H9 (cell line): ENCODE measurements around the gene PREP. TPM values are rescaled to one million over a fixed set of nuclear protein-coding genes. Genes with fewer than 3 reads are reported as not detected.

ENCODE experiments used
- DNase-seq: peaks from one replicate; pipeline ENCODE4 v3.0.0-alpha.2; 2017
- H2AFZ ChIP-seq: one replicate; pipeline ENCODE4 v1.6.1; 2013; ENCODE audit warnings: mild to moderate bottlenecking, low read length, control low read depth, moderate library complexity
- H2AK5ac ChIP-seq: 2 replicates; pipeline ENCODE4 v1.6.1; 2013; ENCODE audit warnings: low read length, control low read depth, mixed read lengths; ENCODE audit not compliant: insufficient read length
- H2BK120ac ChIP-seq: one replicate; pipeline ENCODE4 v1.6.1; 2013; ENCODE audit warnings: low read depth, mild to moderate bottlenecking, low read length, control low read depth, inconsistent platforms; ENCODE audit not compliant: poor library complexity, severe bottlenecking
- H2BK12ac ChIP-seq: 2 replicates; pipeline ENCODE4 v1.6.1; 2013; ENCODE audit warnings: low read length, control low read depth, mixed read lengths, low read depth; ENCODE audit not compliant: insufficient read length
- H2BK15ac ChIP-seq: 2 replicates; pipeline ENCODE4 v1.6.1; 2013; ENCODE audit warnings: low read depth, low read length, control low read depth
- H2BK20ac ChIP-seq: one replicate; pipeline ENCODE4 v1.6.1; 2013; ENCODE audit warnings: low read depth, mild to moderate bottlenecking, low read length, control low read depth, inconsistent platforms; ENCODE audit not compliant: poor library complexity, severe bottlenecking
- H2BK5ac ChIP-seq: 2 replicates; pipeline ENCODE4 v1.6.1; 2013; ENCODE audit warnings: low read length, control low read depth, mixed read lengths; ENCODE audit not compliant: insufficient read length
- H3K14ac ChIP-seq: 2 replicates; pipeline ENCODE4 v1.6.1; 2013; ENCODE audit warnings: low read length, control low read depth; ENCODE audit not compliant: insufficient read depth
- H3K18ac ChIP-seq: 2 replicates; pipeline ENCODE4 v1.6.1; 2013; ENCODE audit warnings: low read depth, mild to moderate bottlenecking, mixed read lengths, low read length, control low read depth; ENCODE audit not compliant: insufficient read length
- H3K23ac ChIP-seq: 2 replicates; pipeline ENCODE4 v1.6.1; 2013; ENCODE audit warnings: low read length, control low read depth, mixed read lengths, low read depth; ENCODE audit not compliant: insufficient read length
- H3K23me2 ChIP-seq: 2 replicates; pipeline ENCODE4 v1.6.1; 2013; ENCODE audit warnings: low read depth, mild to moderate bottlenecking, mixed read lengths, low read length, control low read depth; ENCODE audit not compliant: insufficient read length, poor library complexity, severe bottlenecking
- H3K27ac ChIP-seq: 2 replicates; pipeline ENCODE4 v1.5.1; 2013; ENCODE audit warnings: low read length, control low read depth, mixed read lengths, low read depth; ENCODE audit not compliant: insufficient read length
- H3K27me3 ChIP-seq: 2 replicates; pipeline ENCODE4 v1.6.1; 2013; ENCODE audit warnings: low read length, control low read depth, inconsistent platforms; ENCODE audit not compliant: insufficient read depth
- H3K4ac ChIP-seq: 2 replicates; pipeline ENCODE4 v1.6.1; 2013; ENCODE audit warnings: low read depth, mild to moderate bottlenecking, control low read depth, inconsistent platforms, low read length, moderate library complexity
- H3K4me1 ChIP-seq: 2 replicates; pipeline ENCODE4 v1.6.1; 2013; ENCODE audit warnings: low read length, control low read depth, inconsistent platforms; ENCODE audit not compliant: insufficient read depth
- H3K4me2 ChIP-seq: 2 replicates; pipeline ENCODE4 v1.6.1; 2013; ENCODE audit warnings: low read length, control low read depth, mixed read lengths; ENCODE audit not compliant: insufficient read length, insufficient read depth
- H3K56ac ChIP-seq: 2 replicates; pipeline ENCODE4 v1.6.1; 2013; ENCODE audit warnings: low read depth, mild to moderate bottlenecking, mixed read lengths, low read length, control low read depth; ENCODE audit not compliant: insufficient read length
- H3K79me1 ChIP-seq: 2 replicates; pipeline ENCODE4 v1.6.1; 2013; ENCODE audit warnings: low read depth, mild to moderate bottlenecking, moderate library complexity, low read length, control low read depth, inconsistent platforms; ENCODE audit not compliant: insufficient read depth, poor library complexity, severe bottlenecking
- H3K79me2 ChIP-seq: 2 replicates; pipeline ENCODE4 v1.6.1; 2013; ENCODE audit warnings: low read length, control low read depth, inconsistent platforms; ENCODE audit not compliant: insufficient read depth
- H3K9ac ChIP-seq: 2 replicates; pipeline ENCODE4 v1.6.1; 2013; ENCODE audit warnings: low read length, control low read depth, mixed read lengths; ENCODE audit not compliant: insufficient read length; ENCODE audit errors: extremely low read depth
- H3K9me3 ChIP-seq: one replicate; pipeline ENCODE4 v1.6.1; 2013; ENCODE audit warnings: low read depth, low read length, inconsistent platforms; ENCODE audit not compliant: control insufficient read depth
- H3T11ph ChIP-seq: one replicate; pipeline ENCODE4 v1.6.1; 2013; ENCODE audit warnings: mild to moderate bottlenecking, low read length, control low read depth, inconsistent platforms
- H4K20me1 ChIP-seq: one replicate; pipeline ENCODE4 v1.6.1; 2013; ENCODE audit not compliant: control insufficient read depth, insufficient read length, insufficient read depth
- H4K5ac ChIP-seq: 2 replicates; pipeline ENCODE4 v1.6.1; 2013; ENCODE audit warnings: low read depth, mild to moderate bottlenecking, mixed read lengths, low read length, control low read depth; ENCODE audit not compliant: insufficient read length
- H4K8ac ChIP-seq: replicated peaks from 2 replicates; pipeline ENCODE4 v1.6.1; 2013; ENCODE audit warnings: low read length, control low read depth, mixed read lengths, low read depth; ENCODE audit not compliant: insufficient read length
- H4K91ac ChIP-seq: 2 replicates; pipeline ENCODE4 v1.6.1; 2013; ENCODE audit warnings: low read depth, mild to moderate bottlenecking, moderate library complexity, mixed read lengths, low read length, control low read depth; ENCODE audit not compliant: insufficient read length
- H3K27ac Mint-ChIP-seq, 3 experiments: 2 replicates in 2 of 3; 3 replicates in 1 of 3; pipeline ENCODE4 v1.8.0; 2020 to 2021; ENCODE audit warnings: mixed read lengths in 3 of 3, mild to moderate bottlenecking in 1 of 3, moderate library complexity in 1 of 3
- H3K27me3 Mint-ChIP-seq: 2 replicates; pipeline ENCODE4 v1.8.0; 2021; ENCODE audit warnings: low read depth, mild to moderate bottlenecking, moderate library complexity, mixed read lengths
- H3K36me3 Mint-ChIP-seq, 3 experiments: 2 replicates in 2 of 3; 3 replicates in 1 of 3; pipeline ENCODE4 v1.8.0; 2020 to 2021; ENCODE audit warnings: low read depth in 3 of 3, mixed read lengths in 3 of 3; ENCODE audit not compliant: insufficient read depth in 1 of 3
- H3K4me1 Mint-ChIP-seq, 2 experiments: 2 replicates each; pipeline ENCODE4 v1.8.0; 2020; ENCODE audit warnings: mixed read lengths in 2 of 2
- H3K4me3 Mint-ChIP-seq, 2 experiments: 2 replicates in 1 of 2; 3 replicates in 1 of 2; pipeline ENCODE4 v1.8.0; 2020 to 2021; ENCODE audit warnings: mild to moderate bottlenecking in 2 of 2, mixed read lengths in 2 of 2, moderate library complexity in 1 of 2
- H3K9me3 Mint-ChIP-seq, 2 experiments: 2 replicates in 1 of 2; 3 replicates in 1 of 2; pipeline ENCODE4 v1.8.0; 2020; ENCODE audit warnings: mild to moderate bottlenecking in 2 of 2, mixed read lengths in 2 of 2, moderate library complexity in 1 of 2
- WGBS: extraction: QIAGEN DNeasy Blood & Tissue Kit; methylation state at CpG from one replicate; pipeline ENCODE4 v1.1.7; 2013; ENCODE audit warnings: missing lambda C conversion rate, low lambda C conversion rate, mixed read lengths; ENCODE audit not compliant: insufficient read length; ENCODE audit errors: extremely low coverage; 5-methylcytosine and 5-hydroxymethylcytosine counted together
- total RNA-seq: library from RNA; stranded (reverse); gene quantifications from 2 replicates; pipeline ENCODE4 v1.2.1, GENCODE V29; 2021
- TF ChIP-seq, protein P1 (sequence below): fragments of 200-600 bp; sonication (generic); conservative IDR thresholded peaks from 3 replicates; pipeline ENCODE4 v1.8.0; 2021; ENCODE audit warnings: antibody characterized with exemption, mild to moderate bottlenecking

The PREP gene
- total RNA-seq, 1 experiment from 2014 or later: 54.0 TPM

GRCh38 chr6:105384004-105384403 lies 18.9 kb downstream of the PREP start:
- H3K4ac ChIP-seq: no peak overlapping the region
- no peaks in the 10 kb centered on the region for H4K20me1 ChIP-seq
- no peak overlapping the region for H3K4me2 ChIP-seq
- no peaks in the 10 kb centered on the region for H3K79me2 ChIP-seq
- no peak overlapping the region for H4K91ac ChIP-seq
- no peak overlapping the region for H2AK5ac ChIP-seq
- H4K8ac ChIP-seq: no peak overlapping the region
- no peaks in the 10 kb centered on the region for H3K79me1 ChIP-seq
- H3T11ph ChIP-seq: no peak overlapping the region
- H2BK15ac ChIP-seq: no peak overlapping the region
- H4K5ac ChIP-seq: no peak overlapping the region
- 0 out of 2 replicates have a peak, but pooled peaks cover 3% of the 10 kb centered on the region for H3K4me1 ChIP-seq
- H3K23ac ChIP-seq: no peak overlapping the region
- Mint-ChIP-seq H3K9me3 (no peaks in the 10 kb centered on the region), H3K36me3 (peaks cover 0 to 8% (median 6%) of the 10 kb centered on the region in 3 experiments; a peak in 5 of 7 replicates), H3K27ac (no peak overlapping the region), H3K4me1 (peaks cover 12 to 14% of the 10 kb centered on the region in 2 experiments; a peak in 3 of 4 replicates), H3K27me3 (no peaks in the 10 kb centered on the region), H3K4me3 (no peak overlapping the region)
- H2AFZ ChIP-seq: no peak overlapping the region
- no peak for DNase-seq
- H2BK5ac ChIP-seq: no peak overlapping the region
- no CpG with 5 or more reads among the region's 6 CpGs for WGBS
- no peak overlapping the region for H3K14ac ChIP-seq
- no peak overlapping the region for H2BK20ac ChIP-seq
- H3K18ac ChIP-seq: no peak overlapping the region
- H3K56ac ChIP-seq: no peak overlapping the region
- no peak overlapping the region for H2BK12ac ChIP-seq
- H3K9ac ChIP-seq: no peak overlapping the region
- H3K23me2 ChIP-seq: no peaks in the 10 kb centered on the region
- H3K27me3 ChIP-seq: no peaks in the 10 kb centered on the region
- TF ChIP-seq, protein P1, sequence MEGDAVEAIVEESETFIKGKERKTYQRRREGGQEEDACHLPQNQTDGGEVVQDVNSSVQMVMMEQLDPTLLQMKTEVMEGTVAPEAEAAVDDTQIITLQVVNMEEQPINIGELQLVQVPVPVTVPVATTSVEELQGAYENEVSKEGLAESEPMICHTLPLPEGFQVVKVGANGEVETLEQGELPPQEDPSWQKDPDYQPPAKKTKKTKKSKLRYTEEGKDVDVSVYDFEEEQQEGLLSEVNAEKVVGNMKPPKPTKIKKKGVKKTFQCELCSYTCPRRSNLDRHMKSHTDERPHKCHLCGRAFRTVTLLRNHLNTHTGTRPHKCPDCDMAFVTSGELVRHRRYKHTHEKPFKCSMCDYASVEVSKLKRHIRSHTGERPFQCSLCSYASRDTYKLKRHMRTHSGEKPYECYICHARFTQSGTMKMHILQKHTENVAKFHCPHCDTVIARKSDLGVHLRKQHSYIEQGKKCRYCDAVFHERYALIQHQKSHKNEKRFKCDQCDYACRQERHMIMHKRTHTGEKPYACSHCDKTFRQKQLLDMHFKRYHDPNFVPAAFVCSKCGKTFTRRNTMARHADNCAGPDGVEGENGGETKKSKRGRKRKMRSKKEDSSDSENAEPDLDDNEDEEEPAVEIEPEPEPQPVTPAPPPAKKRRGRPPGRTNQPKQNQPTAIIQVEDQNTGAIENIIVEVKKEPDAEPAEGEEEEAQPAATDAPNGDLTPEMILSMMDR: no peak
- no peak overlapping the region for H2BK120ac ChIP-seq
- H3K27ac ChIP-seq: no peak overlapping the region
- H3K9me3 ChIP-seq: no peaks in the 10 kb centered on the region
